Uterus (tissue), 2 donors: ENCODE data around the gene B3GNT9.

Experiments
- CTCF ChIP-seq, 4 experiments: fragments of 200-600 bp in 2 of 4; fragments of 450-650 bp in 2 of 4; sonication (generic) in 2 of 4; IDR thresholded peaks; one replicate each; pipeline ENCODE4 v1.5.1; 2016 to 2019; ENCODE audit warnings: antibody characterized with exemption in 4 of 4, mild to moderate bottlenecking in 2 of 4, moderate library complexity in 1 of 4
- POLR2A ChIP-seq, 2 donors: fragments of 450-650 bp; IDR thresholded peaks; one replicate each; pipeline ENCODE4 v1.6.1; 2016; ENCODE audit warnings: antibody characterized with exemption in 2 of 2, mild to moderate bottlenecking in 1 of 2, moderate library complexity in 1 of 2

GRCh38 chr16:67170949-67171649 lies 20.3 kb upstream of the B3GNT9 start:
- no peak for TF ChIP-seq CTCF (IDR thresholded peaks at IDR 0.05)
- TF ChIP-seq POLR2A (IDR thresholded peaks at IDR 0.05) = no peak
